Retinal pigment epithelial cell (primary cell): ENCODE results near the gene CD300LD.

ENCODE experiments used
- DNase-seq: peaks from one replicate; pipeline ENCODE4 v3.0.0-alpha.2; 2010; ENCODE audit warnings: low read depth
- H3K4me3 ChIP-seq: 2 replicates; pipeline ENCODE4 v1.5.1; 2011; ENCODE audit warnings: mild to moderate bottlenecking, low read length, control low read depth, moderate library complexity
- TF ChIP-seq, protein P1 (sequence below): conservative IDR thresholded peaks from 2 replicates; pipeline ENCODE4 v1.5.1; 2011; ENCODE audit warnings: low read depth, low read length, control low read depth, inconsistent platforms

Gene CD300LD

DNA sequence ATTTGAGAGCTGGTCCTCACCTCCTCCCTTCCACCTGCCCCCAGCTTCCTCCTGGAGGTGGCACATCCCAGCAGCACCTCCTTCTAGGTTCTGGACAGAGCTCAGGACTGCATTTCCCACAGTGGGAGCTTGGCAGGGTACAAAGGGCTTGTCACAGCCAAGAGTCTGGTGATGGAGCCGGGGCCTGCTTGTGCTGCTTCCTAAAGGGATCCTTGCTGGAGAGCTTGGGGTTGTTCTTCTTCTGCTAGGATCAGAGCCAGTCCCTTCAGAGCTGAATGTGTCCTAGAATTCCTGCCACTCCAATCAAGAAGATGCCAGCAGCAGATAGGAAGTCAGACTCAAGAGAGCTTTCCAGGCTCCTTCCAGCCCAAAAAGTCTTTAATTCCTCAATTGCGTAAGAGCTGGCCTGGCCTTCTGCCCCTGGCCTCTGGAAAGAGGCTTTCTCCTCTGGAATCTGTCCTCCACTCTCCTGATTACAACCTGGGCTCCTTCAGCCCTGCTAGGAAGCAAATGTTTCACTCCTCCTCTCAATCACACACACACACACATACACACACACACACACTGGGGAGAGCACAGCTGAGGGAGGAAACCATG, 27.1 kb upstream of the CD300LD start:
- no peak overlapping the region for H3K4me3 ChIP-seq
- no peak for DNase-seq
- TF ChIP-seq, protein P1, sequence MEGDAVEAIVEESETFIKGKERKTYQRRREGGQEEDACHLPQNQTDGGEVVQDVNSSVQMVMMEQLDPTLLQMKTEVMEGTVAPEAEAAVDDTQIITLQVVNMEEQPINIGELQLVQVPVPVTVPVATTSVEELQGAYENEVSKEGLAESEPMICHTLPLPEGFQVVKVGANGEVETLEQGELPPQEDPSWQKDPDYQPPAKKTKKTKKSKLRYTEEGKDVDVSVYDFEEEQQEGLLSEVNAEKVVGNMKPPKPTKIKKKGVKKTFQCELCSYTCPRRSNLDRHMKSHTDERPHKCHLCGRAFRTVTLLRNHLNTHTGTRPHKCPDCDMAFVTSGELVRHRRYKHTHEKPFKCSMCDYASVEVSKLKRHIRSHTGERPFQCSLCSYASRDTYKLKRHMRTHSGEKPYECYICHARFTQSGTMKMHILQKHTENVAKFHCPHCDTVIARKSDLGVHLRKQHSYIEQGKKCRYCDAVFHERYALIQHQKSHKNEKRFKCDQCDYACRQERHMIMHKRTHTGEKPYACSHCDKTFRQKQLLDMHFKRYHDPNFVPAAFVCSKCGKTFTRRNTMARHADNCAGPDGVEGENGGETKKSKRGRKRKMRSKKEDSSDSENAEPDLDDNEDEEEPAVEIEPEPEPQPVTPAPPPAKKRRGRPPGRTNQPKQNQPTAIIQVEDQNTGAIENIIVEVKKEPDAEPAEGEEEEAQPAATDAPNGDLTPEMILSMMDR, result no peak

- no peak for DNase-seq
- H3K4me3 ChIP-seq, result no peak overlapping the region
- TF ChIP-seq, protein P1, result no peak
Measured at GRCh38 chr17:74618451-74618850, 26.4 kb upstream of the CD300LD start.

GRCh38 chr17:74616696-74617095, 24.6 kb upstream of the CD300LD start:
- H3K4me3 ChIP-seq, result no peak overlapping the region
- no peak for DNase-seq
- TF ChIP-seq, protein P1, result no peak

DNA sequence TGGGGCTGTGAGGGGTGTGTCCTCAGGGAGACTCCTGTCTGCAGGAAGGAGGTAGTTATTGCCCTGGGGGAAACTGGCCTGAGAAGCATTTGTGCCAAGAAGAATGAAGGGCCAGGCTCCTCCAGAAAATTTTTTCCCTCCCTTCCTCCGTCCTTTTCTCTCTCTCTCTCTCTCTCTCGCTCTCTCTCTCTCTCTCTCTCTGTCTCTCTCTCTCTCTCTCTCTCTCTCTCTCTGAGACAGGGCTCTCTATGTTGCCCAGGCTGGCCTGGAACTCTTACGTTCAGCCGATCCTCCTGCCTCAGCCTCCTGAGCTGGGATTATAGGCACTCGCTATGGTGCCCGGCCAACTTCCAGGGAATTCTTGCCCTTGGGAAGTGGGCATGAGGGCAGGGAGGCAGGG, 20.0 kb upstream of the CD300LD start:
- H3K4me3 ChIP-seq, result no peak overlapping the region
- no peak for DNase-seq
- TF ChIP-seq, protein P1, result no peak

DNA sequence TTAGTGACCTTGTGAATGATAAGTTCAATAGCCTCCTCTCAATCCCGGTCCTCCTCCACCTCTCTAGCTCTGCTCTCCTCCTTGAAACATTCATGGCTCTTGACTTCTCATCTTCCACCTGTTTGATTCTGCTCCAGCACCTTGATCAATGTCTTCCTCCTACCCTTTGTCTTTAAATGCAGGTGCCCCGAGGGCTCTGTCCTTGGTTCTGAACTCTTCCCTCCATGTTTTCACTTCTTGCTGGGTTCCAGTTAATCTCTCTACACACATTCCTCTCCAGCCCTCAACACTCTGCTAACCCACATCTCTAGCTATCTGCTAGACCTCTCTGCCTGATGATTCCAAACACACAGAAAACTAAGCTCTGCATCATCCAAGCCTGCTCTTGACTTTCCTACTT, 18.0 kb upstream of the CD300LD start:
- no peak overlapping the region for H3K4me3 ChIP-seq
- TF ChIP-seq, protein P1, result no peak
- DNase-seq, result no peak

DNA sequence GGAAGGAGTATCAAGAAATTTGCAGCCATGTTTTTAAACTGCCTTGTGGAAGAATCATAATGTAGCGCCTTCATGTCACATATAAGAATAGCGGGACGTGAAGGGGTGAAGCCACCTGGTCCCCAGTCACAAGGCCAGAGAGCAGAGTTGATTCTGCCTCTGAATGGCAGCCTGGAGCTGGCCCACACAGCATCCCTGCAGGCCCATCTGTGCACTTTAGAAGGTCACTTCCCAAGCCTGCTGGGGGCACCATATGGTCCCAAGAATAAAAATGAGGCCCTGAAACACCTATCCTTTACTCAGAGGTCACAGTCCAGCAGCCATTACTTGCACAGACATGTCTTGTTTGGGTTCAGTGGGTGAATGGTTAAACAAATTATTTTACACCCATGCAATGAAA, 16.4 kb upstream of the CD300LD start:
- TF ChIP-seq, protein P1, result no peak
- H3K4me3 ChIP-seq, result no peak overlapping the region
- no peak for DNase-seq

DNA sequence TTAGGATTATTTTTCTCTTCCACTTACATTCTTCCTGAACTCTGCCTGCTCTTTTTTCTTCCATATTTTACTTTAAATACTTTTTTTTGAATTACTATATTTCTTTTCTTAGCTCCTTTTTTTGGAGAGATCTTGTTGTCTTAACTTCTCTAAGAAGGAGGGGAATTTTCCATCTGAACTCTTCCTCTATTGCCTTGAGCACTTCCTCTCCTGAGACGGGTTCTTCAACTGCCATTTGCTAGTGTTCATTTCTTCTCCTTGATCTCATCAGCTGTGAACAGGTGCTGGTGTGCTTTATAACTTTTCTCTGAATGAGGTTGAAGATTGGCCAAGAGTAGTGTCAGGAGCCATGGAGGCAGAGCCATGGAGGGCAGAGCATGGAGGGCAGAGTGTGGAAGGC, 15.1 kb upstream of the CD300LD start:
- no peak overlapping the region for H3K4me3 ChIP-seq
- TF ChIP-seq, protein P1, result no peak
- no peak for DNase-seq
